Right ventricle myocardium inferior (tissue), 1 donor: ENCODE measurements around the gene BAIAP3. TPM values are rescaled to one million over a fixed set of nuclear protein-coding genes. Genes with fewer than 3 reads are reported as not detected.

Source experiments
- ATAC-seq: fragments of 200-7000 bp; cut with Tn5 transposase; one replicate; pipeline ENCODE4 v1.9.1; 2020; ENCODE audit warnings: mild to moderate bottlenecking, moderate library complexity
- DNase-seq: peaks from one replicate; pipeline ENCODE4 v3.0.0; 2021; ENCODE audit errors: missing footprints
- intact Hi-C: fragments of 100-400 bp; cut with DNase I; formaldehyde crosslinking; loops from one replicate; pipeline ENCODE4 v1.11.0; 2022
- total RNA-seq: library from RNA; stranded (reverse); fragmentation: NEBNext Ultra II Directional; extraction: Animal tissue kit (Norgen Biotek cat#: 25700); gene quantifications from one replicate; pipeline ENCODE4 v1.2.1, GENCODE V29; 2021
- donor health status: DM: no; HTN: yes; CAD: no; lungs with severe emphysema.

BAIAP3 gene
- total RNA-seq, 1 donor from 2014 or later = 1.9 TPM

DNA sequence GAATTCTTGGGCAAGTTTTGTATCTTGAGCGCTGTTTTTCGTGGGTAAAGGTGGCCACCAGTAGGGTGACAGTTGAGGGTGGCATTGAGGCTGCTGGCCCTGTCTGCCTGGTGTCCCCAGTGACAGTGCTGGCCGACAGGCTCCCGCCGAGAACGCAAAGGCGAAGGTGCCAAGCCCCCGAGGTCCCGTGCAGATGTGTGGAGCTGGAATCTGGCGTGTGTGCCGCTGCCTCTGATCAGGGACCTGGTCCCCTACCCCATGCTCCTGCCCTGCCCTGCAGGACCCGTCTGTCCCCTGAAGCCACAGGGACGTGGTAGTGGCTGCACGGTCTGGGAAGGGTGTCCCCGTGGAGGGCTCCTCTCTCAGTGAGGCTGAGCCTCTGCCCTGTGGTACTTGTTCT lies 20.5 kb upstream of the BAIAP3 start:
- ATAC-seq (no peak), DNase-seq (no peak)
- intact Hi-C loops = no loop called here

- DNase-seq (no peak), ATAC-seq (no peak)
- intact Hi-C loops = no loop called here
These were observed 19.6 kb upstream of the BAIAP3 start for GRCh38 chr16:1313721-1314369.

- intact Hi-C loops = no loop called here
- DNase-seq (no peak), ATAC-seq (no peak)
These were observed 18.9 kb upstream of the BAIAP3 start for GRCh38 chr16:1314399-1315068.

DNA sequence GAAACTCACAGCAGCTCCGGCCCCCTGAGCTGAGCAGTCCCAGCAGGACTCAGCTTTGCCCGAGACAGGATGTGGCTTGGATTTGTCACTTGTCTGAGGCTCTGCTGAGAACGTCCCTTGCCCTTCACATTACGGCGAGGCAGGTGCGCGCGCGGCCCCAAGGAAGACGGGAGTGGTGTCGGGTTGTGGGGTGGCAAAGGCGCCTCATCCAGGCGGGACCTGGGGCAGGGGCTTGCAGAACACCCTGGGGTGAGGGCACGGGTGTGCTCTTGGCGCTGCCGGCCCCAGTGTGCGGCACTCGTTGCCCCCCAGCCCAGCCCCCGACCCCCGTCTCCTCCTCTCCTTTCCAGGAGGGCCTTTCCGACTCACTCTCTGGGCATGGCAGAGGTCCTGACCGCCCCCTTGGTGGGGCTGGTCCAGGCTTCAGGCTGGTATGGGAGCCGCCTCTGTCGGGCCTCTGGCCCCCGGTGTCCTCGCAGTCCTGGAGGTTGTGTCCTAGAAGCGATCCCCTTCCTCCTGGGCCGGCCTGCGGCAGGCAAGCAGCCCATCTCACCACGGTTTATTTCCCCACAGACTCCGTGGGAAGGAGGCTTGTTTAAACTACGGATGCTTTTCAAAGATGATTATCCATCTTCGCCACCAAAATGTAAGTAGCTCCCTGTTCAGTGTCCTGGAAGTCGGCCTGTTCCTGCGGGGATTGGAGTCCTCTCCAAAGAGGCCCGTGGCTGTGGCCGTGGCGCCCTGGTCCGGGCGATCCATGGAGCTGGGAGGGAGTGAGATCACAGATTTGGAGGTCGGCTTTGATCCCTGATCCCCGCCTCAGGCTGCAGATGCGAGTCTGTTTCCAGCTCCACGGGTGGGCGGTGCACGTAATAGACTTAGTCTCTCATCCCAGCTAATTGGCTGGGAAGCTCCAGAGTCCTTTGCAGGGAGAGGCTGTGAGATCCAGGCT lies 18.1 kb upstream of the BAIAP3 start:
- ATAC-seq (no peak), DNase-seq (no peak)
- intact Hi-C loops = no loop called here

- intact Hi-C loops = no loop called here
- DNase-seq (no peak), ATAC-seq (no peak)
These were observed 17.4 kb upstream of the BAIAP3 start for GRCh38 chr16:1316033-1316405.

GRCh38 chr16:1317479-1318267 lies 15.8 kb upstream of the BAIAP3 start:
- intact Hi-C loops = no loop called here
- ATAC-seq (no peak), DNase-seq (no peak)

DNA sequence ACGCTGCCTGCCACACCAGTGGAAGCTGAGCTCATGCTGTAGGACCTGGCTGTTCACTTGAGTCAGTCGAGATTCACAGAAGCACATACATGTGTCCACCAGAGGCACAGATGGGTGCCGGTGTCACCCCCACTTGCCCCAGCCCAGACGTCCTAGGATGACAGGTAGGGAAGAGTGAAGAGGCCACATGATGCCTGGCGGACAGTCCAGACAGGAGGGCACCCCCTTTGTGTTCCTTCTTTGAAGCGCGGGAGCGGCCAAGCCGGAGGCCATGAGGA lies 15.2 kb upstream of the BAIAP3 start:
- DNase-seq = no peak
- ATAC-seq = no peak
- intact Hi-C loops = no loop called here

- intact Hi-C loops = no loop called here
- no peak for DNase-seq
- no peak for ATAC-seq
These were observed 14.4 kb upstream of the BAIAP3 start for GRCh38 chr16:1319041-1319440.

- intact Hi-C loops = no loop called here
- peak; percentile 13 for ATAC-seq
- no peak for DNase-seq
These were observed 13.3 kb upstream of the BAIAP3 start for GRCh38 chr16:1320097-1320496.

DNA sequence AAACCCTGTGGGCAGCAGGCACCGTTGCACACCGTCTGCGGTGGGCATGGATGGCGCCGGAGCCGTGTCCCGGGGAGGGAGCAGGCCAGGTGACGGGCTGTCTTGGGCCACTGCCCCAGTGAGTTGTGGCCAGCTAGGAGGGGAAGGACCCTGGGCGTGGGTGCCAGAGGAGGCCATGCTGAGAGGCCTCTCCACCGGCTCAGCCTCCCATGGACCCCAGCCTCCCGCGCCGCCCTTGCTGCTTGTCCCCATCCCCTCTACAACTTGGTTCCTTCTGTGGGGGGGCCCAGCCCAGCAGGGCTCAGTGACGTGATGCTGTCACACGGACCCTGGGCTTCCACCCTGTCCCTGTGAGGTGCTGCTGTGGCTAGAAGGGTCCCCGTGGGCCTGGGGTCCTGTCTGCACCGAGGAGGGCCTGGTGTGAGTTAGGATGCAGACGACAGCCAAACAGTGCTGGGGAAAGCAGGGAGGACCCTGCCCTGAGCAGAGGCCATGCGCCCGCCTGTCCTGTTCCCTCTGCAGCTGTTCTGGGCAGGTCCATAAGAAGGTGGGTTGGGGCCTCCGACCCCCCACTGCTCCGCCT lies 12.7 kb upstream of the BAIAP3 start:
- intact Hi-C loops = no loop called here
- ATAC-seq = no peak
- DNase-seq = no peak

DNA sequence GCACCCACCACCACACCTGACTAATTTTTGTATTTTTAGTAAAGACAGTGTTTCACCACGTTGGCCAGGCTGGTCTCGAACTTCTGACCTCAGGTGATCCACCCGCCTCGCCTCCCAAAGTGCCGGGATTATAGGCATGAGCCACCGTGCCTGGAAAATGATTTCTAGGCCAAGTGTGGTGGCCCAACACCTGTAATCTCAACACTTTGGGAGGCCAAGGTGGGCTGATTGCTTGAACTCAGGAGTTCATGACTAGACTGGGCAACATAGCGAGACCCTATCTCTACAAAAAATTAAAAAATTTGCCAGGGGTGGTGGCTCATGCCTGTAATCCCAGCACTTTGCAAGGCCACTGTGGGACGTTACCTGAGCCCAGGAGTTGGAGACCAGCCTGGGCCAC lies 11.0 kb upstream of the BAIAP3 start:
- ATAC-seq (no peak), DNase-seq (no peak)
- intact Hi-C loops = no loop called here

DNA sequence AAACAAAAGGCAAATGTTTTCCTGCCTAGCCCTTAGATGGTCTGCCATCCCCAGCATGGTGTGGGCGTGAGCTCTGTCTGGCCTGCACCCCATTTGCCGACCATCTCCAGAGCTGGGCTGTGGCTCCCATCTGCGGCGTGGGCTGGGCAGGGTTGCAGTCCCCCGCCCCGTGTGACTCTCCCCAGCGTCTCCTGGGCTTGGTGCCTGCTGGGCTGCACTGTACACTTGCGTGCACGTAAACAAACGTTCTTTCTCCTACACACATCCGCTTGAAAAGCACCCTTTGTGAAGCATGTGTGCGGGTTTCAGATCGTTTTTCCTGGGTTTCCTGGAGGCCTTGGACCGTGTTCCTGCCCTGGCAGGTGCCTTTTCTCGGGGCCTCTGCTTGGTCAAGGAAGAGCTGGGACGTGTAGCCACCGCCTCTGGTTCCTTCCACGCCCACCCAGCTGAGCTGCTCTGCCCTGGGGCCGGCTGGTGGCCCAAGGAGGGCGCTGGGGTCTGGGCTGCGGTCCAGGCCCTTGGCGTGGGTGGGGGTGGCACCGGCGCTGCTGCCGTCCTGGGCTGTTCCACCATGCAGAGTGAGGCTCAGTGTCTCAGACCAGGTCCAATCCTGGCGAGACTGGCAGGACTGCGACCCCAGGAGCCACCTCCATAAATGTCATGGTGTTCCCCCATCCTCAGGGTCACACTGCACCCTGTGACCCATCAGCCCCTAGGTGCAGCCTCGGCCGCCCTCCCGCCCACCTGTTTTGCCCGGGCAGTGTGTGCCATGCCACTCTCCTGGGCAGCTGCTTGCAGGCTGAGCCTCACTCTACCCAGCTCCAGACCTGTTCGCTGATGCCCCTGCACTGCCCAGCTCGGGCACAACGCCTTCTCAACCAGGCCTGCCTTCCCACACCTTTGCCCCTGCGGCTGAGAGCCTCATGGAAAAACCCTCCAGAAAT lies 9.9 kb upstream of the BAIAP3 start:
- ATAC-seq = no peak
- intact Hi-C loops = no loop called here
- no peak for DNase-seq

- intact Hi-C loops = no loop called here
- ATAC-seq = no peak
- no peak for DNase-seq
These were observed 9.1 kb upstream of the BAIAP3 start for GRCh38 chr16:1324286-1324826.

DNA sequence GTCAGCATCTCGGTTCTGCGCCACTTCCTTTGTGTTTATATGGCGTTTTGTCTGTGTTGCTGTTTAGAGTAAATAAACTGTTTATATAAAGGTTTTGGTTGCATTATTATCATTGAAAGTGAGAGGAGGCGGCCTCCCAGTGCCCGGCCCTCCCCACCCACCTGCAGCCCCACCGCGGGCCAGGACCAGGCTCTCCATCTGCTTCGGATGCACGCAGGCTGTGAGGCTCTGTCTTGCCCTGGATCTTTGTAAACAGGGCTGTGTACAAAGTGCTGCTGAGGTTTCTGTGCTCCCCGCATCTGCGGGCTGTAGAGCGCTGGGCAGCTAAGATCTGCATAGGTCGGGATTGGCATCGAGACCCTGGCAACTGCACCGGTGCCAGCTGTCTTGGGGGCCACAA lies 8.2 kb upstream of the BAIAP3 start:
- DNase-seq (no peak), ATAC-seq (no peak)
- intact Hi-C loops = no loop called here

DNA sequence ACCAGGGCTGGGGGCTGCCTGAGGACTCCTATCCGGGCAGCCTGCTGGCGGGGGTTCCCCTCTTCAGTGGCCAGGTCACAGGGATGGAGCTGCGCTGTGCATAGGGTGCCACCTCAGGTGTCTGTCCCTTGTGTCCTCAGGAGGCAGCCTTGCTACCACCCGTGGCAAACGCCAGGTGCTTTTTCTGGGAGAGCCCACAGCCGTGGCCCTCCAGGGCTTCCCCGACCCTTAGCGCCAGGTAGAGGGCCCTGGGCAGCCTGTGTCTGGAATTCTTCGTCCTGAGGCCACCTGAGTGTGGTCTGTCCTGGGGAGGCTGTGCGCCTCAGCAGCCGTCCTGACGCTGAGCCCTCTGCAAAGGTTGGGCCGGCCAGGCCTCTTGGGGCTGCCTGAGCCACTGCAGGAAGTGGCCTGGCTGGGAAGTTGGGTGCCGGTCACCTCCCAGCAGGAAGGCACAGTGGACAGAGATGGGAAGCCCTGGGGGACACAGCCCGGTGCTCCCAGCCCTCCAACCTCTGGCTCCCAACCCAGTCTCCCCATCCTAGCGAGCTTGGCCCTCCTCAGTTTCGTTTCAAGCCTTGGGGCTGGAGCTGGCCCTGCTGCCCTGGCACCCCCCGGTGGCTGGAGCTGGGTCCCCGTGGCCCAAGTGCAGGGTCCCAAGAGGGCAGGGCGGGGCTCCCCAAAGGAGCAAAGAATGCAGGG lies 7.6 kb upstream of the BAIAP3 start:
- DNase-seq (no peak), ATAC-seq (peak; percentile 24)
- intact Hi-C loops = no loop called here

DNA sequence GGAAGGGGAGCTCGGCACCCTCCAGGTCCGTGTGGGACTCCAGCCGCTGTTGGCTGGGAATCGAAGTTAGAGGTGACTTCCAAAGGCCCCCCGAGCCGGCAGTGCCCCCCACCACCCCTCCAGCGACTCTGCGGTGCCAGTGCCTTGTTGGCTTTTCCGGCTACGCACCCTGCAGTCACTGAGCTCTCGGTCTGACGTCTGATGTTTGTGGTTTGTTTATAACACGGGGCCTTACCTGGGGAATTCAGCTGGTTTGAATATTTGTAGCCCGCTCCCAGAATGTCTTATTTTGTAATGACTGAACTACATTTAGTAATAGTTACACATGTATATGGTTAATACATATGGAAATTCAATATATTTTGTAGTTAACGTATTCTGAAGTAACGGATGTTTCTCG lies 7.1 kb upstream of the BAIAP3 start:
- no peak for ATAC-seq
- DNase-seq = no peak
- intact Hi-C loops = no loop called here

GRCh38 chr16:1326946-1327618 lies 6.4 kb upstream of the BAIAP3 start:
- ATAC-seq = no peak
- intact Hi-C loops = no loop called here
- DNase-seq = no peak
